Endothelial cell of hepatic sinusoid (primary cell): Measurements from ENCODE around the gene GABBR2.
"Not testable (repeated sequence)": the region's sequence is repeated elsewhere in the genome, so short reads cannot be mapped to it uniquely, and the experiment has no call there.

Experiments
- in situ Hi-C: cut with HindIII; loops from 2 replicates; pipeline ENCODE4 v1.10.0; 2017; ENCODE audit warnings: low sequenced_read_pairs

The GABBR2 gene

GRCh38 chr9:98522487-98522886, 186.2 kb downstream of the GABBR2 start:
- in situ Hi-C loops = no loop called here

DNA sequence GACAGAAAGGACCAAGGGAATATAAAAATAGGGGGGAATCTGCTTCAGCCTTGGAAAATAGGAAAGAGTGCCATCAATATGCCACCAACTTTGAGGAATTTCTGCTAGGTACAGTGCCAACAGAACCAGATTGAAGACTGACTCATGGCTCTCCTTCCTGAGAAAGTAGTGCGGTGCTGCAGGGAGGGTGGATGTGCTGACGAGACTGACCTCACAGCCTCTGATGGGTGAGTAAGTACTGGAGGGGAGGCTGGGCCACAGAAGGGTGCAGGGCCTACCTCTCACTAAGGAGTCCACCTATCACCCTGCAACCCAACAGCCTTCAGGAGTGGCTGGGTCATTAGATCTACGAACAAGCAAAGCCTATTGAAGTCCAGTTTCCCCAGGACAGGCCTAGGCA, 187.6 kb downstream of the GABBR2 start:
- in situ Hi-C loops = no loop called here

- in situ Hi-C loops = no loop called here
These were observed 188.3 kb downstream of the GABBR2 start for GRCh38 chr9:98520221-98520960.

- in situ Hi-C loops = no loop called here
These were observed 189.1 kb downstream of the GABBR2 start for GRCh38 chr9:98519641-98520040.

DNA sequence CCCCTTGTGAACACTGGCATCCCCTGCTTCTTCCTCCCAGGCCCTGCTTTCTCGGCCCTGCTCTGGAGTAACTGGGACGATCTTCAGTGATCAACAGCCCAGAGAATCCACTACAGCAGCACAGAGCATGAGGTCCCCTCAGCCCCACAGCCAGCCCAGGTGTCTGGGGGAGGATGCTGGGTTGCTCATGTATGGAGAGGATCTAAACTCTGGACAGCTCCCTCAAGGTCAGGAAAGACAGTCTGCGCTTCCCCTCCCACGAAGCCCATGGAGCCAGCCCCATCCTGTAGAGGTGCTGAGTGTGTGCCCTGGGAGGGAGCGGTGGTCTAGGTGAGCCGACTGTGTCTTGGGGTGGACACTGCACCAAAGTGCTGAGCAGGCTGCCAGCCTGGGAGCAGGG, 190.2 kb downstream of the GABBR2 start:
- in situ Hi-C loops = no loop called here

DNA sequence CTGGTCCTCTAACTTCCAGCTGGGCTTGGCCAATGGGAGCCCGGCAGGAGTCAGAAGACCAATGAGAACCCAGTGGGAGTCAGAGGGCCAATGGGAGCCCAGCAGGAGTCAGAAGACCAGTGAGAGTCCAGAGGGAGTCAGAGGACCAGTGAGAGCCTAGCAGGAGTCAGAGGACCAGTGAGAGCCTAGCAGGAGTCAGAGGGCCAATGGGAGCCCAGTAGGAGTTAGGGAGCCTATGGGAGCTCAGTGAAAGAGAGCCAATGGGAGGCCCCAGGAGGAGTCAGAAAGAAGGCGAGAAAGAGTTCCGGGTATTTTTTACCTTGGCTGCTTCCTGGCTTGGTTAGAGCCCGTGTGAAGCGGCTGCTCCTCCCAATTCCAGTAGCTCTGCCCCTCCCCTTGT, 191.0 kb downstream of the GABBR2 start:
- in situ Hi-C loops = no loop called here

DNA sequence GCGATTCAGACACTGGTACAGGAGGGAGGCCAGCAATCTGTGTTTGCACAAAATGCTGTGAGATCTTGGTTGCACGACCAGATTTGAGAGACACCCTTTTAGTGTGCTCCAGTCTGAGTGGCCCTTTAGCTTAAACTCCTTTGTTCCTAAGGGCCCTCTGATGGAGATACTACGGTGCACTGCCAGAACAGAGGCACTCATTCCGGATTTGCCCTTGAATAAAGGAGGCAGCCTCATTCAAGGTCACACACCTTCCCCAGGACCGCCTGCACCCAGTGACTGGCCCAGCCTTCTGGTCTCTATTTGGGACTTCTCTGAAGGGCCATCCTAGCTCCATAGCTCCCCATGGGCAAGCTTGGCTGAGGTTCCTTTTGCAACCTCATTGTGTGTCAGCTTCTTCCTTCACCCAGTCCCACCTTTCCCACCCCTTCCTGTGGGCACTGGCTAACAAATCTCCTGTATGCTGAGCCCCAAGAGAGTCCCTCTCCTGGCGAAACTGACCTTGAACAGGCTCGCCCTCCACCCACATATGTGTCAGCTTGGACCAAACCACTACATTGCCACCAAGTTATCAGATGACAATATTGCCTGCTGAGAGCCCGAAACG, 191.7 kb downstream of the GABBR2 start:
- in situ Hi-C loops = no loop called here

DNA sequence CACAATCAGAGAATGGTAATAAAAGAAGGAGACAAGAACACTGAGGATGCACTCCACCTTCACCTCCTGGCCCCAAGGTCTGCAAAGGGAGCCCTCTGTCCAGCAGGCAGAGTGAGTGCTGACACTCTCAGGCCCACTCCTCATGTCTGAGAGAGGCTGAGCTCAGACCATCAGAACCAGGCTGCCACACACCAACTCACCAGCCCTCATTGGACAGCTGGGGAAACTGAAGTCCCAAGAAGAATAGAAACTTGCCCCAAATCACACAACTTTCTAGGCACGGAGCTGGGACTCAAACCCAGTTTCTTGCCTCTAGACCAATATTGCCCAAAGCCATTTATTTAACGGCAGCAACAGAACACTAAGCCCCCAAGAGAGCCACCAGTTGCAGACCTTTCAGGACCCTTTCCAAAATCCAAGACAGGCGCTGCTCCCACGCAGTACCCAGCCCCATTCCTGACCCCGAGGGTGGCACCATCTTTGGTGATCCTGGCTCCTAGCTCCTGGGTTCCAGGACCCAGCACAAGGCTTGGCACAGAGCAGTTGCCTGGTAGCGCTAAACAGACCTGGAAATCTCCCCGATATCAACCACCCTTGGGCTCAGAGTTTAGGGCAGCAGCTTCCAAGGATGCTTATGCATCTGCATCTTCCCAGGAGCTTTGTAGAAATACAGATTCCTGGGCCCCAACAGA, 192.4 kb downstream of the GABBR2 start:
- in situ Hi-C loops = no loop called here

DNA sequence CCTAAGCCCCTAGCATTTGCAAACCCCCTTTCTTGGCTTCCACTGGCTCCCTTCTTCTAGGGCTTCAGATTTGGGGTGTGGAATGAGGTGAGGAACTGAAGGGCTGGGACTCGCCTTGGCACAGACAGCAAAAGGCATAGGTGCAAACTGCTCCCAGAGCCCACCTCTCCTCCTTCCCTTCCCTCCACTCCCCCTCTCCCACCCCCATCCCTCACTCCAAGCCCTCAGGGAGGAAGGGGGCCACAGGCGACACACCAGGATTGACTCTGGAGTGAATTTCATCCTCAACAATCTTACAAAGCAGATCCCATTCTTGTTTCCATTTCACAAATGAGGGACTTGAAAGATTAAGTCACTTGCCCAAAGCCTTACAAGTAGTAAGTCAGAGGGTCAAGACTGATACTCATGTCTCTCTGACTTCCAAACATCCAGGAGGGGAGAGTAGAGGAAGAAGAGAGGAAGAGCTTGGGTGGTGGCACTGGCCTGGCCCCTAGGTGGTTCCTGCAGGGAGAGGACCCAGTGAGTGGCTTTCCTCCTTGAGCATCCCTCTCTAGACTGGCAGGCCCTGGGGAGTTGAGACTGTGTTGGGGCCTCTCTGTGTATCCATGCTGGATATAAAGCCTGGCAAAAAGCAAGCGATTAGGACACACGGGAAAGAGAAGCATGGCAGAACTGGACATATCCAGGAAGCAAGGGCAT, 193.1 kb downstream of the GABBR2 start:
- in situ Hi-C loops = no loop called here

DNA sequence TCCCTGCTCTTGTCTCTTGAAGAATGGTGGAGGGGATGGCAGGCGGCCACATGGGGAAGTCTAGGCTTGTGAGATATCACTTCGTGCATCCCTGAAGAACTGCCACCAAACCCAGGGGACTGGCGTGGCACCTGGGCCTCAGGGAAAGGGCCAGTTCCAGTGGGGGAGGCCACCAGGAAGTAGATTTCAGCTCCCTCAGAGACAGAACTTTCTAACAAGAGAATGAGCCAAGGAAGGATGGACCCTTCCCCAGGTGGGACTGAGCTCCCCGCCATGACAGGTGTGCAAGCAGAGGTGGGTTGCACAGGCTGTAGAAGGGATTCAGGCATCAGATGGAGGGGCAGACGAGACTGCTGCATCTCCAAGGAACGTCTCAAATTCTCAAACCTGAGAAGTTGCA, 193.9 kb downstream of the GABBR2 start:
- in situ Hi-C loops = no loop called here

DNA sequence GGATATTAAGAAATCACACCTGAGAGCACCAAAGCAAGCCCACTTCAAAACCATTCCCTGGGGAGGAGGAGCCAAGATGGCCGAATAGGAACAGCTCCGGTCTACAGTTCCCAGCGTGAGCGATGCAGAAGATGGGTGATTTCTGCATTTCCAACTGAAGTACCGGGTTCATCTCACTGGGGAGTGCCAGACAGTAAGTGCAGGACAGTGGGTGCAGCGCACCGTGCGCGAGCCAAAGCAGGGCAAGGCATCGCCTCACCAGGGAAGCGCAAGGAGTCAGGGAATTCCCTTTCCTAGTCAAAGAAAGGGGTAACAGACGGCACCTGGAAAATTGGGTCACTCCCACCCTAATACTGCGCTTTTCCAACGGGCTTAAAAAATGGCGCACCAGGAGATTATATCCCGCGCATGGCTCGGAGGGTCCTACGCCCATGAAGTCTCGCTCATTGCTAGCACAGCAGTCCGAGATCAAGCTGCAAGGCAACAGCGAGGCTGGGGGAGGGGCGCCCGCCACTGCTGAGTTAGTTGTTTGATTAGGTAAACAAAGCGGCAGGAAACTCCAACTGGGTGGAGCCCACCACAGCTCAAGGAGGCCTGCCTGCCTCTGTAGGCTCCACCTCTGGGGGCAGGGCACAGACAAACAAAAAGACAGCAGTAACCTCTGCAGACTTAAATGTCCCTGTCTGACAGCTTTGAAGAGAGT, 200.4 kb downstream of the GABBR2 start:
- in situ Hi-C loops = not testable (repeated sequence)

DNA sequence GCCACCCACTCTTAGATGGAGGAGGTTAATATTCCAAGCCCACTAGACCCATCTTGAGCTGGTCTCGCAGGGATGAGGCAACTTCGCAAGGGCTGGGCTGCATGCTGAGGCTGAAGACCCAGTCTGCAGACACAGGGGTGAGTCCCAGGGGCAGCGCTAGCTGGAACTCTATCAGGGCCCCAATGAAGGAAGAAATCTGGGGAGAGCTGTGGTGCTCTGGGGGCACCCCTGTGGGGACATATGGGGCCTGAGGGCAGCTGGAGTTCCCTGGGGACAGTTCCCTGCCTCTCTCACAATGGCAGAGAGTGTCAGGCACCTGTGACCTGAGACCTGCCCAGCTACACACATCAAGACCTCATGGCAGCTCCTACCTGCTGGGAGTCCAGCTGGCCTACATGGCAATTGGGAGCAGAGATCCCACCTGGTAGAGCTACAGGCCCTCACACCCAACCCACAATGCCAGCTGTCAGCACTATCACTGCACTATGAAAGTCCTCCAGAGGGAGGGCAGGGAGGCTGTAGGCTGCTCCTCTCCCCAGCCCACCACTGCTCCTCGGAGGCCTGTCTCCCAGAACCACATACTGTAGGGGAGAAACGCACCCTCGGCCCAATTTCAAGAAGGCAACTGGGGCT, 202.2 kb downstream of the GABBR2 start:
- in situ Hi-C loops = no loop called here

GRCh38 chr9:98504298-98505282, 204.1 kb downstream of the GABBR2 start:
- in situ Hi-C loops = no loop called here

GRCh38 chr9:98503867-98504266, 204.9 kb downstream of the GABBR2 start:
- in situ Hi-C loops = no loop called here

DNA sequence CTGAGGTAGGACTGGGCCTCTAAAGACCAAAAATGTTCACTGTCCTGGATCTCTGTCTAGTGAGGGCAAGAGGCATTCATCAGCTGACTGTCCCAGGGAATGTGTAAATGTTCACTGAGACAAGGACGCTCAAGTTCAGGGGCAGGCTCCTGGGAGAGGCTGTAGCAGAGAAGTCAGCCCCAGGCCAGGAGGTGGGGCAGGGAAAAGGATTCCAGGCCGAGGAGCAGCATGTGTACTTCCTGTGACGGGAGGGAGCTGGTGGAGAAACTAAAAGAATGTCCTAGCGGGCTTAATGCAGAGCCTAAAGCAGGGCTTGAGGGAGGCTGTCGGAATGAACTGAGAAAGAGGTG, 205.8 kb downstream of the GABBR2 start:
- in situ Hi-C loops = no loop called here

- in situ Hi-C loops = no loop called here
These were observed 206.3 kb downstream of the GABBR2 start for GRCh38 chr9:98502311-98502975.

- in situ Hi-C loops = no loop called here
These were observed 206.9 kb downstream of the GABBR2 start for GRCh38 chr9:98501819-98502218.

- in situ Hi-C loops = not testable (repeated sequence)
These were observed 207.5 kb downstream of the GABBR2 start for GRCh38 chr9:98501259-98501658.
